ENCODE results near the gene USP51. TPM values are rescaled to one million over a fixed set of nuclear protein-coding genes. Genes with fewer than 3 reads are reported as not detected.

Gene USP51
- polyA plus RNA-seq, 1 donor (not counting 4 experiments of a cell fraction or from before 2014, with no cell fraction given) = 0.28 TPM

- no peak for DNase-seq (ENCODE audit: low read depth, low spot score)
Observed at GRCh38 chrX:55523356-55523755, 33.7 kb upstream of the USP51 start.

GRCh38 chrX:55522596-55523276 lies 33.1 kb upstream of the USP51 start:
- H3K9ac ChIP-seq (ENCODE audit: control insufficient read depth, extremely low read depth, insufficient read depth, low read length) = no peak overlapping the region
- no peaks in the 10 kb centered on the region for H3K79me2 ChIP-seq (ENCODE audit: control insufficient read depth, insufficient read depth, low read length)
- H3K27me3 ChIP-seq (ENCODE audit: control insufficient read depth, extremely low read depth, insufficient read depth, low read length) = no peaks in the 10 kb centered on the region
- no peak overlapping the region for H2AFZ ChIP-seq (ENCODE audit: control insufficient read depth, low read length)
- H3K36me3 ChIP-seq (ENCODE audit: control insufficient read depth in 2 of 2, extremely low read depth in 1 of 2, insufficient read depth in 2 of 2, low read length in 2 of 2) = no peaks in the 10 kb centered on the region
- TF ChIP-seq CTCF (optimal IDR thresholded peaks at IDR 0.05 in 1 of 3, IDR thresholded peaks at IDR 0.05 in 1 of 3, conservative IDR thresholded peaks at IDR 0.05 in 1 of 3; ENCODE audit: extremely low read depth in 1 of 3, insufficient read depth in 2 of 3, low read length in 3 of 3) (no peak), EZH2 (IDR thresholded peaks at IDR 0.05; ENCODE audit: low read length) (no peak)
- no peaks in the 10 kb centered on the region for H3K9me3 ChIP-seq (ENCODE audit: control insufficient read depth, low read depth, low read length)
- H3K4me3 ChIP-seq (ENCODE audit: control insufficient read depth in 2 of 3, extremely low read depth in 1 of 3, insufficient read depth in 2 of 3, low read depth in 1 of 3, low read length in 3 of 3) = no peak overlapping the region
- no peak overlapping the region for H3K4me2 ChIP-seq (ENCODE audit: control insufficient read depth, extremely low read depth, insufficient read depth, low read depth, low read length)
- H3K4me1 ChIP-seq (ENCODE audit: control insufficient read depth, extremely low read depth, insufficient read depth, low read length) = no peaks in the 10 kb centered on the region
- no peak overlapping the region for H3K27ac ChIP-seq (ENCODE audit: control insufficient read depth, insufficient read depth, low read length)
- H3K9me1 ChIP-seq (ENCODE audit: control insufficient read depth, extremely low read depth, insufficient read depth, low read length) = no peaks in the 10 kb centered on the region
- dilution Hi-C loops (cut with MboI; ENCODE audit: extremely low pct_ligation_motif_present, low sequenced_read_pairs) = no loop called here
- H4K20me1 ChIP-seq (ENCODE audit: control insufficient read depth, extremely low read depth, insufficient read depth, low read length) = no peaks in the 10 kb centered on the region
- FAIRE-seq = no peak
- DNase-seq (ENCODE audit: low read depth, low spot score) = no peak

More at GRCh38 chrX:55523356-55523755, 33.7 kb upstream of the USP51 start:
- Histone ChIP-seq H3K9me1 (ENCODE audit: control insufficient read depth, extremely low read depth, insufficient read depth, low read length) (no peaks in the 10 kb centered on the region), H3K4me3 (ENCODE audit: control insufficient read depth in 2 of 3, extremely low read depth in 1 of 3, insufficient read depth in 2 of 3, low read depth in 1 of 3, low read length in 3 of 3) (no peak overlapping the region), H2AFZ (ENCODE audit: control insufficient read depth, low read length) (no peak overlapping the region), H3K79me2 (ENCODE audit: control insufficient read depth, insufficient read depth, low read length) (no peaks in the 10 kb centered on the region), H3K27me3 (ENCODE audit: control insufficient read depth, extremely low read depth, insufficient read depth, low read length) (no peaks in the 10 kb centered on the region), H3K9ac (ENCODE audit: control insufficient read depth, extremely low read depth, insufficient read depth, low read length) (no peak overlapping the region), H3K4me1 (ENCODE audit: control insufficient read depth, extremely low read depth, insufficient read depth, low read length) (no peaks in the 10 kb centered on the region), H3K36me3 (ENCODE audit: control insufficient read depth in 2 of 2, extremely low read depth in 1 of 2, insufficient read depth in 2 of 2, low read length in 2 of 2) (no peaks in the 10 kb centered on the region), H3K4me2 (ENCODE audit: control insufficient read depth, extremely low read depth, insufficient read depth, low read depth, low read length) (no peak overlapping the region), H3K27ac (ENCODE audit: control insufficient read depth, insufficient read depth, low read length) (no peak overlapping the region), H4K20me1 (ENCODE audit: control insufficient read depth, extremely low read depth, insufficient read depth, low read length) (no peaks in the 10 kb centered on the region), H3K9me3 (ENCODE audit: control insufficient read depth, low read depth, low read length) (no peaks in the 10 kb centered on the region)
- dilution Hi-C loops (cut with MboI; ENCODE audit: extremely low pct_ligation_motif_present, low sequenced_read_pairs) = no loop called here
- FAIRE-seq = no peak
- TF ChIP-seq EZH2 (IDR thresholded peaks at IDR 0.05; ENCODE audit: low read length) (no peak), CTCF (optimal IDR thresholded peaks at IDR 0.05 in 1 of 3, IDR thresholded peaks at IDR 0.05 in 1 of 3, conservative IDR thresholded peaks at IDR 0.05 in 1 of 3; ENCODE audit: extremely low read depth in 1 of 3, insufficient read depth in 2 of 3, low read length in 3 of 3) (no peak)

Measured in keratinocyte (primary cell).